GM10847 (cell line): ENCODE results near the gene SCG2.

Experiments used
- POLR2A ChIP-seq: IDR thresholded peaks from 2 replicates; pipeline ENCODE4 v1.6.1; 2011; ENCODE audit not compliant: insufficient read length; ENCODE audit errors: extremely low read depth

The SCG2 gene

GRCh38 chr2:223621901-223622300 is 19.7 kb upstream of the SCG2 start:
- TF ChIP-seq POLR2A: no peak

DNA sequence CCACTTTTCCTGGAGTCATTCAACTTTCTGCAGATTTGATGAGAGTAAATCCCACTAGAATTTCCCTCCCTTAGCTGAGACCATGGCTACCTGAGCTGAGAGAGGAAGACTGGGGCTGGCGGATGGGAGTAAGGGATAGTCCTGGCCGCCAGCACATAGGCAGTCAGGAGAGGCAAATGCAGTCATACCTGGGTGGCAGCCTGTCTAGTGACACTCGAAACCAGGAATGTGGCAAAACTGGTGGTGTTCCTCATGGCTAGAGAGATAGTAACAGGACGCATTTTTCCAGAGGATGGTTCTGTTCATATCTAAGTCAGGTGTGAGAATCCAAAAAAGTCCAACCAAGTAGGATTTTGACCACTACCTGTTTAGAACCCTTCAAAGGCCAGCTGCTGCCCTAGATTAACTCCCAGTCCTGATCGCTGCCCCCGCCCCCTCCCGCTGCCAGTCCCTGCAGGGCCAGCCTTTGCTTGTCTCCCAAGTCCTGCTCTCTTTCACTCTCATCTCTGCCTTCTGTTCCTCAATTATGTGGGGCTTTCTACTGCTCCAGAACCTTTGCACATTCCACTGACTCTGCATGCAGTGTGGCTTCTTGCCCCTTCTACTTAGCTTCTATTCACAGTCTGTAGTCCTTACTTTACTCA is 17.4 kb upstream of the SCG2 start:
- no peak for TF ChIP-seq POLR2A

- no peak for TF ChIP-seq POLR2A
Measured at GRCh38 chr2:223618172-223619035, 16.2 kb upstream of the SCG2 start.

DNA sequence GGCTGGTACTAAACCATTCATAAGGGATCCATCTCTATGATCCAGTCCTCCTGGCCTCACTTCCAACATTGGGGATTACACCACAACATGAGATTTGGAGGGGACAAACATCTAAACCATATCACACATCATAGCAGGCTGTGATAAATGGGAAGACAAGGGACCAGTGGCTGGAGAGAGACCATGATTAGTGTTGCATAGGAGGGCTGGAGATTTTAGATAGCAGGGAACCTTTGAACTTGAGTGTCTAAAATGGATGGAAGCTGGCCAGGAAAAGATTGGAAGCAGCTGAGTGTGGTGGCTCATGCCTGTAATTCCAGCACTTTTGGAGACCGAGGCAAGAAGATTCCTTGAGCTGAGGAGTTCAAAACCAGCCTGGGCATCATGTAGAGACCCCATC is 12.4 kb upstream of the SCG2 start:
- TF ChIP-seq POLR2A: no peak

DNA sequence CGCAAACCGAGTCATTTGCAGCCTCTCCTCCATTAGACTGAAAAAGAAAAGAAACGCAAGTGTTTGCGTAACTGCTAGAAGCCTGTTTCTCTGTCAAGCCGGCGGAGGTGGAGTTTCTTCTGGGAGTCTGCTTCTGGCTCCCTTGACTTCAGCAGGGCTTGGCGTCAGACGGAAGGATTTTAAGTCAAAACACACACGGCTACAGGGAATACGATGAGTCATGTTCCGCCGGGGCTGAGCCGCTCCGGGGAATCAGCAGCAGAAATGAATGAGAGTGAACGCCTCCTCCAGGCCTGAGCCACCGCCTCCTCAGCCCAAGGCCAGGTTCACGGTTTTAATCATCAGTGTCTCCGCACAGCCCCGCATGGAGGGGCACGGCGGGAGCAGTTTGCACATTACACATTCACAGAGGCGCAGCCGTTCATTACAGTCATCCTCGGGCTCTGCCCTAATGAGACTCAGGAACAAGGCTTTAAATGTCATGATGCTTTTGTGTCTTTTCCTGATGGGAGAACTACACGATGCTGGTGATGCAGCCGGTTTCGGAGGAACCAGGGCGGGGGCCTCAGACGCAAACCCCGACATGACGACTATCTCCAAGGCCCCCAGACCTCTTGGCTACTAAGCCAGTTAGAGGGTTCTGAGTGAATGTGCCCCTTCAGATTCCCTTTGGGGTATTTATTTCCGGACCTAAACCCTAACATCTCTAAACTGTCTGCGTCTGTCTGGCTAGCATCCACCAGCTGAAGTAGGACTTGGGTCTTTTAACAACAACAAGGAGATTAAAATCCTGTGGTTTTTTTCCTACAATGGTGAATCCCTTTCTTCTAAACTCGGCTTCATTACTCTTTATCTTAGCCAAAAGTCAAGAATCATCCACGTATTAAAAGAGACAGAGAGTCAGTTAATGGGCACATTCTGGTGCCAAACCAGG is 11.1 kb upstream of the SCG2 start:
- no peak for TF ChIP-seq POLR2A

DNA sequence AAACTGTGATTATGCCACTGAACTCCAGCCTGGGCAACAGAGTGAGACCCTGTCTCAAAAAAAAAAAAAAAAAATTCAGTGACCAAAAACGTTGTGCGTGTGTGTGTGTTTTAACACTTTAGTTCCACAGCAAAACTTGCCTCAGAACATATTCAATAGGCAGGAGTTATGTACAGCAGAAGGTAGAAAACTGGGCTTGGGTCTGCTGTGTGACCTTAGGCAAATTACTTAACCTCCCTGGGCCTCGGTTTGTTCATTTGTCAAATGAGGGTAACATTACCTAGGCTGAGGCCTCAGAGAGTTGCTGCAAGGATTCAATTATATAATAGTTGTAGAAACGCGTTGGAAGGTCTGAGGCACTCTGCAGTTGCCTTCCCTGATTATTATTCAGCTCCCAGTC is 10.3 kb upstream of the SCG2 start:
- no peak for TF ChIP-seq POLR2A

- no peak for TF ChIP-seq POLR2A
Measured at GRCh38 chr2:223611061-223611460, 8.9 kb upstream of the SCG2 start.

GRCh38 chr2:223607476-223607875 is 5.3 kb upstream of the SCG2 start:
- TF ChIP-seq POLR2A: no peak

DNA sequence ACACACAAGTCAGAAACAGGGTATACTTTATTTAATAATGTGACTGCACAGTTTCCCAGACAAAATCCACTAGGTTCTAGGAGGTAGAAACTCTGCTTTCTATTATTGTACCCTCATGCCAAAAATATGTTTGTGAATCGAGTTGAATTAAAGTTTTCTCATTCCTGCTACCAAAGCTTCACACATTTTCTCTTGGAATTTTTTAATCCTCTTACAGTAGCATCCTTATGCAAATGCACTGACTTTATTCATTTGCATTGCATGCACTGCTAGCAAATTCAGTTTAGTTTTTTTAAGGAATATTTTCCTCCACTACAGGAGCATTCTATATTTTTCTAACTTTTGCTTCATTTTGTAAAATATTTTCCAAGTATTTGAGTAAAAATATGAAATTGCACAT is 4.8 kb upstream of the SCG2 start:
- TF ChIP-seq POLR2A: no peak

DNA sequence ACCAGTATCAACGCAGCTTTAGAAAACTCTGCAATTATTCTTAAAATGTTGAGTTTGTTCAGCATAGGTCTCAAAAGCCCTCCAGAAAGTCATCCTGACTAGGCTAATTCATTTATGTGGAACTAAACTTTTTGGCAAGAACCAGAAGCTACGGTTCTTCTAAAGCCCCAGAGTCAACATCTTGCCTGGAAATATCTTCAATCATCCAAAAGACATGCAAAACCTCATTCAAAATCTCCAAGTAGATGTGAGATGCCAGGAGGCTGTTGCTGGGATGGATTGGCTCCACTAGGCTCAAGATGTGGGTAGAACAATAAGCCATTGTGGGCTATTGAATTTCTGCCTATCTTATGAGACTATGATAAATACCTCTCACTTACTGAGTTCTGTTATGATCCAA is 2.1 kb upstream of the SCG2 start:
- no peak for TF ChIP-seq POLR2A

GRCh38 chr2:223602972-223603371 is 811 bp upstream of the SCG2 start:
- no peak for TF ChIP-seq POLR2A

DNA sequence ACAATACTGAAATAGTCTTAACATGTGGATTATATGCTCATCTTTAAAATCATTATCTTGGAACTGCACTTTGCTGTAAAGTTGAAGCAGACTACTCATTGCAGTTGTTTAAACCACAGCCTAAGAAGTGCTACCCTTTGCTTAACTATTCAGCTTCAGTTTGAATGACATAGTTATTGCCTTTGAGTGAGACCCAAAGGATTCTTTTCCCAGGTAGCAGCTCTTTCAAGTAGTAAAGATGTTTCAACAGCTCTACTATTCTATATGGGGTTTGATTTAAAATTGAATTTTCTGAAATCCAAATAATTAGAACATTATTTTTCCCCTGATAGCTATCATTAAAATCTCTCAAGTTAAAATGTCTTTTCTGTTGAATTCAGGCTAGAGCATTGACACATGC is 1.1 kb downstream of the SCG2 start:
- no peak for TF ChIP-seq POLR2A

- TF ChIP-seq POLR2A: no peak
Measured at GRCh38 chr2:223599640-223600380, 2.4 kb downstream of the SCG2 start.

DNA sequence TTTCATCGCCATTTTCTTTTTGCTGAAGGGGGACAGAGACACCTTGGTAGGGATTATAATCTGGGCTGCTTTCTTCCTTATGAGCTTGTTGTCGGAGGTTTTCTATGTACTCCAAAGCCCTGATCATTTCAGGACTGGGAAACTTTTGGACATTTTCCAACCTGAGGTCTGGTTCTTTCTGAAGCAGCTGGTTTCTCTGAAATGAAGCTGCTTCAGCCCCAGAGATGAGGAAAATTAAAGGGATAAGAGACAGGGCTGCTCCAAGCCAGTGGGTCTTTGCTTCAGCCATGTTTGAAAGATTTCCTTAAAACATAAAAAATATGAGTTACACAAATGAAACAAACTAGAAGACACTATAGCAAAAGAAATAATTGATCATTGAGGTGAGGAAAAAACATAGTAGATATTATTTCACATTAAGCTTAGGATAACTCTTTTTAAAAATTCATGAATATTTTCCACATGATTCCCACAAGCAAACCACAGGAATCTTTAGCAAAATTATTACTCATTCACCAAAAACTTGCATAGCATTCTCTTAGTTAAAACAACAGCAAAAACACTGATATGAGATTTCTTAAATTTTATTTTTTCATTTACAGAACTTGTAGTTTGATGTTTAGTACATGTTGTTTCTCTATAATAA is 3.0 kb downstream of the SCG2 start:
- no peak for TF ChIP-seq POLR2A
